ENCODE results near the gene ATOH1.

DNA sequence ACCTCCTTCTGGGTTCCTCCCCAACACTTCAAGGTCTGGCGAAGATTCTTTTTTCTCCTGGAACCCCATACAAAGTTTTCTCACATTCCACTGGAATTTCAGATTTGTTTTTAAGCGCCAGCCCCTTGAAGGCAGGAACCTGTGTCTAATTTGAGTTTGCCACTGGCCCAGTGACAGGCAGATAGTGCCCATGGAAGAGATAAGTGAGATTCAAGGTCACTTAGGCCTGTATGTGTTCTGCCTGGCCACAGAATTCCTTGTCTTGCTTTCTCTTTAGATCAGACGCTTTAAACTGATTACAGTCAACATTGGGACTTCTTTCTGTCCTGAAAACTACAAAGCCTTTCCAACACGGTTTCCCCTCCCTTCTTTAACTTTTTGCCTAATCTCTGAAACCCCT, 11.2 kb downstream of the ATOH1 start:
- TF ChIP-seq, protein P1, sequence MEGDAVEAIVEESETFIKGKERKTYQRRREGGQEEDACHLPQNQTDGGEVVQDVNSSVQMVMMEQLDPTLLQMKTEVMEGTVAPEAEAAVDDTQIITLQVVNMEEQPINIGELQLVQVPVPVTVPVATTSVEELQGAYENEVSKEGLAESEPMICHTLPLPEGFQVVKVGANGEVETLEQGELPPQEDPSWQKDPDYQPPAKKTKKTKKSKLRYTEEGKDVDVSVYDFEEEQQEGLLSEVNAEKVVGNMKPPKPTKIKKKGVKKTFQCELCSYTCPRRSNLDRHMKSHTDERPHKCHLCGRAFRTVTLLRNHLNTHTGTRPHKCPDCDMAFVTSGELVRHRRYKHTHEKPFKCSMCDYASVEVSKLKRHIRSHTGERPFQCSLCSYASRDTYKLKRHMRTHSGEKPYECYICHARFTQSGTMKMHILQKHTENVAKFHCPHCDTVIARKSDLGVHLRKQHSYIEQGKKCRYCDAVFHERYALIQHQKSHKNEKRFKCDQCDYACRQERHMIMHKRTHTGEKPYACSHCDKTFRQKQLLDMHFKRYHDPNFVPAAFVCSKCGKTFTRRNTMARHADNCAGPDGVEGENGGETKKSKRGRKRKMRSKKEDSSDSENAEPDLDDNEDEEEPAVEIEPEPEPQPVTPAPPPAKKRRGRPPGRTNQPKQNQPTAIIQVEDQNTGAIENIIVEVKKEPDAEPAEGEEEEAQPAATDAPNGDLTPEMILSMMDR (IDR thresholded peaks at IDR 0.05): no peak
- TF ChIP-seq POLR2A (IDR thresholded peaks at IDR 0.05): no peak
- TF ChIP-seq EP300 (IDR thresholded peaks at IDR 0.05): no peak
